HEK293T (cell line): ENCODE results near the gene ANAPC16.

Experiments used
- ARNT ChIP-seq: fragments of 450-650 bp; IDR thresholded peaks from 2 replicates; pipeline ENCODE4 v1.6.1; 2017; ENCODE audit warnings: mild to moderate bottlenecking
- BHLHE40 ChIP-seq: fragments of 450-650 bp; IDR thresholded peaks from 2 replicates; pipeline ENCODE4 v1.6.1; 2016; ENCODE audit warnings: mild to moderate bottlenecking, moderate library complexity, borderline replicate concordance
- CTBP1 ChIP-seq: fragments of 450-650 bp; IDR thresholded peaks from 2 replicates; pipeline ENCODE4 v1.6.1; 2016; ENCODE audit warnings: borderline replicate concordance
- HDGF ChIP-seq: fragments of 450-650 bp; IDR thresholded peaks from 2 replicates; pipeline ENCODE4 v1.6.1; 2017; ENCODE audit warnings: antibody characterized with exemption, borderline replicate concordance
- SP1 ChIP-seq: fragments of 450-650 bp; IDR thresholded peaks from 2 replicates; pipeline ENCODE4 v1.6.1; 2017
- SUZ12 ChIP-seq: fragments of 450-650 bp; IDR thresholded peaks from 2 replicates; pipeline ENCODE4 v1.6.1; 2016; ENCODE audit warnings: mild to moderate bottlenecking
- TARDBP ChIP-seq: fragments of 450-650 bp; IDR thresholded peaks from 2 replicates; pipeline ENCODE4 v1.6.1; 2016

- no peak for TF ChIP-seq HDGF
- peak; percentile 24; the same call in 1 of the 2 replicates for TF ChIP-seq CTBP1
- no peak for TF ChIP-seq SUZ12
- no peak for TF ChIP-seq ARNT
- TF ChIP-seq TARDBP = no peak
- TF ChIP-seq SP1 = no peak
- no peak for TF ChIP-seq BHLHE40
Observed at GRCh38 chr10:72173619-72174296, 42.1 kb upstream of the ANAPC16 start.
